ENCODE measurements around the gene HPS5.

The HPS5 gene

GRCh38 chr11:18233912-18234311, 88.0 kb downstream of the HPS5 start:
- H3K4me1 ChIP-seq (ENCODE audit: insufficient read depth, low read length) = no peaks in the 10 kb centered on the region
- no peak overlapping the region for H3K27ac ChIP-seq (ENCODE audit: low read depth, low read length)
- no peak overlapping the region for H3K9ac ChIP-seq (ENCODE audit: low read depth, low read length)
- no peaks in the 10 kb centered on the region for H3K36me3 ChIP-seq (ENCODE audit: insufficient read depth, low read length)
- WGBS = 89% methylated on average over 2 of the region's 4 CpGs
- H3K9me3 ChIP-seq (ENCODE audit: insufficient read depth, low read depth, low read length) = no peaks in the 10 kb centered on the region
- peaks cover 3% of the 10 kb centered on the region for H3K27me3 ChIP-seq (ENCODE audit: insufficient read depth, low read length)
- no peak overlapping the region for H3K4me3 ChIP-seq (ENCODE audit: low read length)

DNA sequence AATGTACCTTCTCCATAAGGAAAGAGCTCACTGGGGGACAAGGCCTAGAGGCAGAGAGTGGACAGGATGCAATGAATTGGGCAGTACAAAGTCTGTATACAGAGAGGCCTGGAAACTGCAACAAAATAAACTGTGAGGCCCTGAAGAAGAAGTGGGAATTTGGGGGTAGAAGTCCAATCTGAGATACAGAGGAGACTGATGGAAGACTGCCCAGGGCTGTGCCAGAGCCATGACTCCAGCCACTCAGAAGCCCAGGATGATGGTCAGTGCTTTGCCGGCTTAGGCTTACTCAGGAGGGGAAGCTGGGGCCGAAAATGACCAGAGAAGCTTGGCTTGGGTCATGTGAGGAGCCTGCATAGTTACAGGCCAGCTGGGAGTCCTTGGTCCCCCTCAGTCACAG, 91.1 kb downstream of the HPS5 start:
- Histone ChIP-seq H3K9me3 (ENCODE audit: insufficient read depth, low read depth, low read length) (no peaks in the 10 kb centered on the region), H3K9ac (ENCODE audit: low read depth, low read length) (no peak overlapping the region), H3K27ac (ENCODE audit: low read depth, low read length) (no peak overlapping the region), H3K4me1 (ENCODE audit: insufficient read depth, low read length) (no peaks in the 10 kb centered on the region), H3K4me3 (ENCODE audit: low read length) (no peak overlapping the region), H3K27me3 (ENCODE audit: insufficient read depth, low read length) (no peaks in the 10 kb centered on the region), H3K36me3 (ENCODE audit: insufficient read depth, low read length) (no peaks in the 10 kb centered on the region)
- 90% methylated on average over 2 of the region's 2 CpGs for whole genome bisulfite sequencing

- H3K27ac ChIP-seq (ENCODE audit: low read depth, low read length) = no peak overlapping the region
- H3K27me3 ChIP-seq (ENCODE audit: insufficient read depth, low read length) = no peaks in the 10 kb centered on the region
- no peaks in the 10 kb centered on the region for H3K9me3 ChIP-seq (ENCODE audit: insufficient read depth, low read depth, low read length)
- H3K36me3 ChIP-seq (ENCODE audit: insufficient read depth, low read length) = no peaks in the 10 kb centered on the region
- 97% methylated on average over 2 of the region's 3 CpGs for WGBS
- no peaks in the 10 kb centered on the region for H3K4me1 ChIP-seq (ENCODE audit: insufficient read depth, low read length)
- no peak overlapping the region for H3K9ac ChIP-seq (ENCODE audit: low read depth, low read length)
- H3K4me3 ChIP-seq (ENCODE audit: low read length) = no peak overlapping the region
Observed at GRCh38 chr11:18229501-18229900, 92.4 kb downstream of the HPS5 start.
